Activated naive CD8-positive, alpha-beta T cell treated with anti-CD3 and anti-CD28 coated beads, Interleukin-2, amount 50 U/mL, for 16 hours (primary cell): ENCODE results near the gene PTTG1IP.

ENCODE experiments used
- DNase-seq: peaks from one replicate; pipeline ENCODE4 v3.0.0-alpha.2; 2020; ENCODE audit warnings: low read depth, low spot score

PTTG1IP gene

GRCh38 chr21:44866780-44867179 lies 6.7 kb downstream of the PTTG1IP start:
- DNase-seq = no peak

GRCh38 chr21:44865561-44866280 lies 7.8 kb downstream of the PTTG1IP start:
- DNase-seq = no peak

- no peak for DNase-seq
Observed at GRCh38 chr21:44862869-44863685, 10.4 kb downstream of the PTTG1IP start.

GRCh38 chr21:44858791-44859190 lies 14.7 kb downstream of the PTTG1IP start:
- no peak for DNase-seq

- no peak for DNase-seq
Observed at GRCh38 chr21:44858291-44858690, 15.2 kb downstream of the PTTG1IP start.

GRCh38 chr21:44857127-44857892 lies 16.2 kb downstream of the PTTG1IP start:
- no peak for DNase-seq

GRCh38 chr21:44856131-44856530 lies 17.4 kb downstream of the PTTG1IP start:
- no peak for DNase-seq

- DNase-seq = no peak
Observed at GRCh38 chr21:44855572-44855971, 17.9 kb downstream of the PTTG1IP start.

- DNase-seq = no peak
Observed at GRCh38 chr21:44854664-44855446, 18.6 kb downstream of the PTTG1IP start.

- no peak for DNase-seq
Observed at GRCh38 chr21:44854391-44854663, 19.2 kb downstream of the PTTG1IP start.

GRCh38 chr21:44853601-44854390 lies 19.7 kb downstream of the PTTG1IP start:
- DNase-seq = no peak

- no peak for DNase-seq
Observed at GRCh38 chr21:44850905-44851657, 22.4 kb downstream of the PTTG1IP start.

GRCh38 chr21:44850208-44850800 lies 23.2 kb downstream of the PTTG1IP start:
- no peak for DNase-seq

GRCh38 chr21:44849616-44850130 lies 23.8 kb downstream of the PTTG1IP start:
- DNase-seq = no peak

GRCh38 chr21:44848821-44849521 lies 24.5 kb downstream of the PTTG1IP start:
- DNase-seq = no peak

GRCh38 chr21:44847261-44848056 lies 26.0 kb downstream of the PTTG1IP start:
- DNase-seq = no peak

- no peak for DNase-seq
Observed at GRCh38 chr21:44846485-44847260, 26.8 kb downstream of the PTTG1IP start.

GRCh38 chr21:44846224-44846484 lies 27.3 kb downstream of the PTTG1IP start:
- DNase-seq = no peak
